GM18508 (cell line): ENCODE measurements around the gene CXXC4.

Experiments used
- ATAC-seq: cut with Tn5 transposase; IDR thresholded peaks from one replicate; pipeline ENCODE4 v1.9.1; 2021; ENCODE audit warnings: moderate number of reproducible peaks; ENCODE audit not compliant: insufficient read depth, unreplicated experiment

The CXXC4 gene

DNA sequence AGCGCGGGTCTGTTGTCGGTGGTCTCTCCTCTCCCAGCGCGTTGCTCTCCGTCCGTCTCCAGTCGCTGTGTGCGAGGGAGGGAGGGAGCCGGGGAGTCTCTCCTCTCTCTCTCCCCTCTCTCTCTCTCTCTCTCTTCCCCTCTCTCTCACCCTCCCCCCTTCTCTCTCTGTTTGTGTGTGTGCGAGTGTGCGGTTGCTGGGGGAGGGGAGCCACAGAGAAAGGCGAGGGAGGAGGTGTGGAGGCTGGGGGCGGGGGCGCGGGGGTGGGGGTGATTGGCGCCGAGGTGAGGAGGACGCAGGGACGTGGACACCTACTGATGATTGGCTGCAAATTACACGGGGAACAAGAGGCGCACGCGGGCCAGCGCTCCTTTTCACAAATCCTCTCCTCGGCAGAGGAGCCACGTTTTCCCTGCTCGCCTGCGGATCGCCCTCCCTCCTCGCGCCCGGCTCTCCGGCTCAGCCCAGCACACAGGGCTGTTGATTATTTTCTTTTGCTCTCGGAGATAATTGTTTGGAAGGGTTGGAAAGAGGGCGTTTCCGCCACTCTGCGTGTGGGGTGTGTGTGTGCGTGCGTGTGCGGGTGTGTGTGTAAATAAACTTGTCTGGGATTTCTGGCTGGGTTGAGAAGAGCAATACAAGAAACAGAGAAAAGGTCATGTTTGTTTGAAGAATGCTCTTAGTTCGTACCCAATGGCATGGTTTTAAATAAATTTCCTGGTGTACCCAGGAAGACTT lies at the start of gene CXXC4:
TSS of gene CXXC4 (minus strand) at position 73 of the 738 bp plus-strand sequence. CDS start 3,092 bp downstream, outside the sequence.
- ATAC-seq = no peak

GRCh38 chr4:104533156-104533555 lies 38.5 kb upstream of the CXXC4 start:
- ATAC-seq = no peak

GRCh38 chr4:104532677-104533076 lies 38.0 kb upstream of the CXXC4 start:
- ATAC-seq = no peak

- no peak for ATAC-seq
Measured at GRCh38 chr4:104531390-104531789, 36.7 kb upstream of the CXXC4 start.

DNA sequence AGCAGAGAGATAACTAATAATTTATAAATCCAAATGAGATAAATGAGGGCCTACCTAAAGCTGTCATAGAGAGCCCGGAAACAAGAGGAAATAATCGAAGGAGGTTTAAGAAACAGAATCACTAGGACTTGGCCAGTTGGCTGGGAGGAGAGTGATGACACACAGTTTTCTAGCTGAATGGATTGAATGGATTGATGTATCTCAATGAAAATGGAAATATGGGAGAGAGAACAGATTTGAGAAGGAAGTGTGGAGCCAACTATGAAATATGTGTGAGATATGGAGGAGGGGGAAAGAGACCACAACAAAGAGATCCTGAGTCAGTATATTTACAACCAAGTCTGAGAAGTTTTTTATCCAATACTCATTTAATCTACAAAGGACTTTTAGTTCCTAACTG lies 35.7 kb upstream of the CXXC4 start:
- ATAC-seq = no peak

GRCh38 chr4:104524591-104524990 lies 29.9 kb upstream of the CXXC4 start:
- ATAC-seq = no peak

DNA sequence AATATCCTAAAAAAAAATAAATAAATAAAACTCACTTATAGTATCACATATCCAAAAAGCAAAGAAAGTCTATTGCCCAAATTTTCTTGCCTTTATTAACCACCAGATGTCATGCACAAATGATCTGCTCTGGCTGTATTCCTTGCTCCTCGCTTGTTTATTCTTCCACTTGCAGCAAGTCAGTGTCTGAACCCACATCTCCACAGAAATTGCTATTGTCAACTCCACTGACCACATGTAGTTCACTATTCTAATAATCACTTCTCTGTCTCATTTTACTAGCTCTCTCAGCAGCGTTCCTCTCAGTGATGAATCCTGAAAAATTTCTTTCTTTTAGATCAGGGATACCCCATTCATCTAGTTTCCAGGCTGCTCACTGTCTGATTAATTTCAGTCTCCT lies 29.3 kb upstream of the CXXC4 start:
- no peak for ATAC-seq

DNA sequence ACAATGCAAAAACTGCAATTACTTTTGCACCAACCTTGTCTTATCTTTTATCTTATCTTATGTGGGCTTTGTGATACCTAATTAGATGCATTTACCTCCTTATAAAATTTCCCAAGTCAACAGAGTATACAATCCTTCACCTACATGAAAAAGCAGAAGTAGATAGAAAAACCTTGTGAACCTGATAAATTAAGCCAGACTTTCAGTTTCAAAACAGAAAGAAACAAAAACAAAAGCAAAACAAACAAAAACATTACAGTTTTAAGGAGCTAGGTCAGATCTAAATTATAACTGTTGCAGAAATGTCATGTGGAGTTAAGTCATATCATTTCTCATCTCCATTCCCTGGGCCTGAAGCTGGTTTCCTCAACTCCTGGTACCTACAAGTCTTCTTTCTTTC lies 24.9 kb upstream of the CXXC4 start:
- peak; percentile 87 for ATAC-seq

DNA sequence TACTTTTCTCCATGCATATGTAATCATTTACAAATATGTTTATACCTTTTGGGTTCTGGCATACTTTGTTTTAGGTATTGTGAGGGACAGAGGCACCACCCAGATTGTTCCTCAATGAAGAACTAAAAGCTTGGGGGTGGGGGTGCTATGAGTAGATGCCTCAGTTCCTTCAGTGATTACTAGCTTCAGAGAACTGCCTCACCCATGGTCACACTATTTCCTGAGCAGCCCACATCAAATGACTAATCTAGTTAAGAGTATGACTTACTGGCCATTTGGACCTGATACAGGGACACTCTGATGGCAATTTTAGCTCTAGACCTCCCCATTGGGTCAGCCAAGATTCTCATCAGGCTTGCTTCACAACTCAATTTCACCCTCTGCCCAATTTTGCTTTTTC lies 22.2 kb upstream of the CXXC4 start:
- no peak for ATAC-seq

- ATAC-seq = no peak
Measured at GRCh38 chr4:104508224-104508623, 13.5 kb upstream of the CXXC4 start.

GRCh38 chr4:104507112-104507511 lies 12.4 kb upstream of the CXXC4 start:
- no peak for ATAC-seq

DNA sequence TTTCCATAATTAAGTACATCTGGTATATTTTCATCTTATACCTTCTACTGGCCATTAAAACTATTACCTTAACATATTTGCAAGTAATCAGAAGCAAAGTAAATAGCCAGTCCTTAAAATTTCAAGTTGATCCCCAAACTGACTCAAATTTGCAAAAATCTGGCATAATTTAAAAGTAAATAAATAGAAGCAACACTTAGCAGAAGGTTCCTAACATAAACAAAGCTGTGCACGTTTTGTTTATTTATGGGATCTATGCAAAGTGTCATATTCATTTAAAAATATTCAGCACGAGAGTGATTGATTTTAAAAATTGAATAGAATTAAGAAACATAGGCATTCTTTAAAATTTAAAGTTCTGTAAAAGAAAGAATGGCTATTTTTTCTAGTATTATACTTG lies 9.8 kb upstream of the CXXC4 start:
- ATAC-seq = no peak

GRCh38 chr4:104502471-104502870 lies 7.8 kb upstream of the CXXC4 start:
- no peak for ATAC-seq

- ATAC-seq = no peak
Measured at GRCh38 chr4:104501290-104501689, 6.6 kb upstream of the CXXC4 start.

GRCh38 chr4:104500442-104500841 lies 5.7 kb upstream of the CXXC4 start:
- ATAC-seq = no peak

DNA sequence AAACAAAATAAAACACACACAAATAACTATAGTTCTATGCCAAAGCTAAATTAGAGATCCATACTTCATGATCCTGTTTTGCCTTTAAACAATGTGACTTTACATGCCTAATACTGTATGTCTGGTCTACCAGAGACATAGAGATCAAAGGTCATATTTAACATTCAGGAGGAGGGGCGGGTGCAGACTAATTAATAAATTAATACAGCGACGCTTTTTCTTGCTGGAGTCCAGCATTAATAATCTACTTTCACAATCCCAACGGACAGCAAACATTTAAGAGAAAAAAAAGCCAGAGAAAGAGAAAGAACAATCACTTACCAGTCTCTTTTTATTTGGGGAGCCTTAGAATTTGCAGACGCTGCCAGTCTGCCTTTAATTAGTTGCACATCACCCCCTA lies 509 bp downstream of the CXXC4 start:
- ATAC-seq = no peak

DNA sequence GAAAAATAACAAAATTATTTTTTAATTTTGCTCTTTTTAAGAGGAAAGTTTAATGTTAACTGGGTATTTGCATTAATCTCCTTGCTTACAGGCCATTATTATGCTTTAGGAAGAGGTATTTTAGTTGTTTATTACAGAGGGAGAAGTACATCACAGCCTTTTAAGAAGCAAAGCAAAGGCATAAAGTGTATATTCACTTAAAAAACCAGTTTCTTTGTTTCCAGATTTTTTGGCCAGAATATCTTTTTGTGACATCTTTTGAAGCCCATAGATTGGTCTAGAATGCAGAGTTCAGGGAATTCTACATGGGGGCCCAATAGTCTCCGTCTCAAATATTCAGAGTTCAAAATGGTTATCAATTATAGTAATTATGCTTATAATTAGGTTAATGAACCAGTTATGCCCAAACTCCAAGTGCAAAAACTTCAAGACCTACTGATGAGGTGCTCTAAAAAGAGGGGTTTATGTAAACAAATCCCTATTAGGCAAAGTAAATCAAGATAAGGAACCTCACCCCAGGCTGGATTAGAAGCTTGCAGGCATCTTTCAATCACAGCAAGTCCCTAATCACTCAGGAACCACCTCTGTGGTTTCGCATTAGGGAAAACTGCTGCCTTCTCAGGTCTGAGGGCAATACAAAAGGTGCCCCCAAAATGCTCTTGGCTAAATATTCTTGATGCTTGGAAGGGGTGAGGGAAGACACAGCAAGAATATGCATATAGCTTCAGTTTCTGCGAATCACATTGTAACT lies 1.4 kb downstream of the CXXC4 start:
- no peak for ATAC-seq

GRCh38 chr4:104492183-104492771 lies 2.4 kb downstream of the CXXC4 start:
- peak; percentile 30 for ATAC-seq

DNA sequence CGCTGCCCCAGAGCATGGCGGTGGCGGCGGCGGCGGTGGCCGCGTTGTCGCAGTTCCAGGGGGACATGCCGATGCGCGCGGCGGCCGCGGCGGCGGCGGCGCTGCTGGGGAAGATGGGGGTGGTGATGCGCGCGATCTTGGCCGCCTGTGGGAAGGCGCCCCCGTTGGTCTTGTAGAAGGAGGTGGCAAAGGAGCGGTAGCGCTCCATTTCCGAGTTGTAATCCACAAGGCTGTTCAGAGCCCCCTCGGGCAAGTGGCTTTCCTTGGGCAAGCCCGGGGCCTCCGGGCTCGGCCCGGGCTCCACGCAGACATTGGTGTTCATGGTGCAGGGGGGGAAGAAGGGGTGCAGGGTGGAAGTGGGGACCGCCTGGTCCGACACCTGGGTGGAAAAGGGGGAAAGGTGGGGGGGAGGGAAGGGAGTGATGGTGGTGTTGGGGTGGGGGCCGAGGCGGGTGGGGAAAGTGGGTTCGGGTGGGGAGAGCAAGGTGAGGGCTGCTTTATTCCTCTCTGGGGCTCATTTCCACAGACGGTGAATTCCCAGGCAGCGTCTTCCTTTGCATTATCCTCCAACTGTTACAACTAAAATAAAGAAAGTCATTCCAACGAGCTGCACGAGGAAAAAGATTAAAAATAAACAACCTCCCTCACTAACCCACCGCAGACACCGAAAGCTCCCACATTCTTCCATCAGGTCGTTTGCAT lies 3.1 kb downstream of the CXXC4 start:
- no peak for ATAC-seq

DNA sequence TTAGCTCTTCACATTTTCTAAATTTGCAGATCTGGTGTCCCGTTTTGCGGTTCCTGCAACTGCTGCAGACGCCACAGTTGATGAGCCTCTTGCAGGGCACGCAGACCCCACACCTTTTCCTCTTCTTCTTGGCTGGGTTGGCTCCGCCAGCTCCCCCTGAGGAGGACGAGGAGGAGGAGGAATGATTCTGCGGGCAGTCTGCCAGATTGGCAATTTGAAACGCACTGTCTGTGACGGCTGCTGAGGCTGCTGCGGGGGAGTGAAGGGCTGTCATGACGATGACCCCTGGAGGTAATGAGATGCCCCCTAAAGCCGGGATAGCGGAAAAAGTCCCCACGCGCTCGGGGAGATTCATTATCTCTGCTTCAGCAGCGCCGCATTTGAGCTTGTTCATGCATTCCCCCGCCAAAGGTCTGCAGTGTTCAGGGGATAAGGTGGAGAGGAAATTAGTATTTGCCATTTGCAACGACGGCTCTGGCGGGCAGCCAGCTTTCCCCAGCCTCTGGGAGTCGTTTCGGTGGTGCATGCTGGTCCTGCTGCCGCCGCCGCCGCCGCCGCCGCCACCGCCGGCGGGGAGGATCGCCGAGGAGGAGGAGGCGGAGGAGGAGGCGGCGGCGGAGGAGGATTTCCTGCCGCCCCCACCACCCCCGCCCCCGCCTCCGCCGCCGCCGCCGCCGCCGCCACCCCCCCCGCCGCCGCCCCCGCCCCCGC lies 3.8 kb downstream of the CXXC4 start:
- ATAC-seq = no peak
